ENCODE measurements around the gene STK4.

STK4 gene

DNA sequence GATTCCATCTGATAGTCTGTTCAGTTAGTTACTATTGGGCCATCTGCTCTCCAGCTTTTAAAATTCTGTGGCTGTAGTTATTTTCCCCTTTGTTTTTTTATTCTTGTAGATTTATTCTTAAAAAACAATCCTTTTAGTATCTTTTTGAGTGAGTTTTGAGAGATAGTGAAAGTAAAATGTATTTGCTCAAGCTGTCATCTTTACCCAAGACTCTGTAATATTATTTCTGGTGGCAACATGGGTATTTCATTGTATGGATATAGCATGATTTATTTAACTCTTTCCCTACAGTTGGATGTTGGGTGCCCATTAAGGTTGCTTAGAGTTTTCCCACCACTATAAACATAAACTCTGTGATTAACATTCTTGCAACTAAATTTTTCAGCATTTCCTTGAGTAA is 24.6 kb downstream of the STK4 start:
- no peak overlapping the region for H2AK5ac ChIP-seq (ENCODE audit: low read depth, low read length)
- H4K91ac ChIP-seq (ENCODE audit: low read depth, low read length, poor library complexity), result no peak overlapping the region
- H3K27me3 ChIP-seq (ENCODE audit: control insufficient read depth in 3 of 3, insufficient read depth in 3 of 3, low read depth in 1 of 3, low read length in 3 of 3), result no peaks in the 10 kb centered on the region
- H3K36me3 ChIP-seq (replicated peaks in 1 of 2; ENCODE audit: control insufficient read depth in 2 of 2, insufficient read depth in 2 of 2, low read length in 2 of 2), result peaks cover 0 to 60% of the 10 kb centered on the region in 2 donors
- no peaks in the 10 kb centered on the region for H3K9me3 ChIP-seq (replicated peaks in 1 of 2; ENCODE audit: control insufficient read depth in 2 of 2, insufficient read depth in 1 of 2, low read depth in 1 of 2, low read length in 2 of 2)
- no peak for DNase-seq (ENCODE audit: low spot score)
- no peak overlapping the region for H3K4me2 ChIP-seq (ENCODE audit: insufficient read depth, low read length, poor library complexity, severe bottlenecking)
- no peaks in the 10 kb centered on the region for H3K4me1 ChIP-seq (ENCODE audit: control insufficient read depth in 2 of 2, insufficient read depth in 1 of 2, low read depth in 1 of 2, low read length in 2 of 2)
- H3K23ac ChIP-seq (ENCODE audit: low read depth, low read length, poor library complexity), result no peak overlapping the region
- no peak overlapping the region for H2BK120ac ChIP-seq (ENCODE audit: low read depth, low read length)
- no peak overlapping the region for H3K4me3 ChIP-seq (ENCODE audit: low read length in 2 of 2)
- H4K8ac ChIP-seq (ENCODE audit: low read depth, low read length), result no peak overlapping the region
- no peaks in the 10 kb centered on the region for H3K79me1 ChIP-seq (ENCODE audit: low read depth, low read length)
- H2BK15ac ChIP-seq (ENCODE audit: low read length), result no peak overlapping the region
- no peak overlapping the region for H3K27ac ChIP-seq (replicated peaks; ENCODE audit: low read length)
- H3K18ac ChIP-seq (ENCODE audit: low read length), result no peak overlapping the region
- H2AFZ ChIP-seq (ENCODE audit: low read length), result no peak overlapping the region
- no peak overlapping the region for H2BK12ac ChIP-seq (ENCODE audit: low read length)
- no peak overlapping the region for H3K9ac ChIP-seq (ENCODE audit: low read depth, low read length, poor library complexity)
- H3K4ac ChIP-seq (ENCODE audit: low read length), result no peak overlapping the region
- no peak overlapping the region for H2BK5ac ChIP-seq (ENCODE audit: low read length)
- H3K14ac ChIP-seq (ENCODE audit: low read length), result no peak overlapping the region

DNA sequence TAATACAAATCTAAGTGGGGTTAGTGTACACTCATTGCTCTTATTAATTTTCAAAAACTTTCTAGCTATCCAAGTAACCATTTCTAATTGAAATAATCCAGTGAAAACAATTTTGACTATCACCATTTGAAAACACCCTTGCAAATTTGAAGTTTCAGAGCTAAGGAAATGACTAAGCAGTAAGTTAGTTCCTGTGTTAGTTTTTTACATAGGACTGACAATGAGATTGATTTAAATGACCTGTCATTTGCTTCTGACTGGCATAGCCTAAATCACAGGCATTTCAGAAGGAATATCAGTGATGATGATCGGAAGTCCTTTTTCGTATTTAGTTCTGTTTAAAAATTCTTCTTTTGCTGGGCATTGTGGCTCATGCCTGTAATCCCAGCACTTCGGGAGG is 27.0 kb downstream of the STK4 start:
- no peak overlapping the region for H2AFZ ChIP-seq (ENCODE audit: low read length)
- no peak overlapping the region for H3K4ac ChIP-seq (ENCODE audit: low read length)
- H3K4me3 ChIP-seq (ENCODE audit: low read length in 2 of 2), result no peak overlapping the region
- H3K36me3 ChIP-seq (replicated peaks in 1 of 2; ENCODE audit: control insufficient read depth in 2 of 2, insufficient read depth in 2 of 2, low read length in 2 of 2), result peaks cover 13 to 60% of the 10 kb centered on the region in 2 donors
- no peak overlapping the region for H4K91ac ChIP-seq (ENCODE audit: low read depth, low read length, poor library complexity)
- no peak overlapping the region for H2AK5ac ChIP-seq (ENCODE audit: low read depth, low read length)
- no peak overlapping the region for H4K8ac ChIP-seq (ENCODE audit: low read depth, low read length)
- H2BK120ac ChIP-seq (ENCODE audit: low read depth, low read length), result no peak overlapping the region
- no peak overlapping the region for H2BK15ac ChIP-seq (ENCODE audit: low read length)
- H2BK5ac ChIP-seq (ENCODE audit: low read length), result no peak overlapping the region
- H3K79me1 ChIP-seq (ENCODE audit: low read depth, low read length), result no peaks in the 10 kb centered on the region
- DNase-seq (ENCODE audit: low spot score), result no peak
- no peak overlapping the region for H3K23ac ChIP-seq (ENCODE audit: low read depth, low read length, poor library complexity)
- WGBS, 2 donors (ENCODE audit: extremely low coverage in 2 of 2, insufficient read length in 2 of 2, insufficient replicate concordance in 1 of 2), result no CpG with 5 or more reads among the region's 3 CpGs
- no peak overlapping the region for H2BK12ac ChIP-seq (ENCODE audit: low read length)
- no peak overlapping the region for H3K18ac ChIP-seq (ENCODE audit: low read length)
- no peak overlapping the region for H3K4me2 ChIP-seq (ENCODE audit: insufficient read depth, low read length, poor library complexity, severe bottlenecking)
- no peaks in the 10 kb centered on the region for H3K9me3 ChIP-seq (replicated peaks in 1 of 2; ENCODE audit: control insufficient read depth in 2 of 2, insufficient read depth in 1 of 2, low read depth in 1 of 2, low read length in 2 of 2)
- no peaks in the 10 kb centered on the region for H3K4me1 ChIP-seq (ENCODE audit: control insufficient read depth in 2 of 2, insufficient read depth in 1 of 2, low read depth in 1 of 2, low read length in 2 of 2)
- no peaks in the 10 kb centered on the region for H3K27me3 ChIP-seq (ENCODE audit: control insufficient read depth in 3 of 3, insufficient read depth in 3 of 3, low read depth in 1 of 3, low read length in 3 of 3)
- H3K9ac ChIP-seq (ENCODE audit: low read depth, low read length, poor library complexity), result no peak overlapping the region
- no peak overlapping the region for H3K27ac ChIP-seq (replicated peaks; ENCODE audit: low read length)
- no peak overlapping the region for H3K14ac ChIP-seq (ENCODE audit: low read length)

- Histone ChIP-seq H3K9me3 (replicated peaks in 1 of 2; ENCODE audit: control insufficient read depth in 2 of 2, insufficient read depth in 1 of 2, low read depth in 1 of 2, low read length in 2 of 2) (no peaks in the 10 kb centered on the region), H2AK5ac (ENCODE audit: low read depth, low read length) (no peak overlapping the region), H2BK15ac (ENCODE audit: low read length) (no peak overlapping the region), H2AFZ (ENCODE audit: low read length) (no peak overlapping the region), H4K8ac (ENCODE audit: low read depth, low read length) (no peak overlapping the region), H3K14ac (ENCODE audit: low read length) (no peak overlapping the region), H2BK12ac (ENCODE audit: low read length) (no peak overlapping the region), H2BK5ac (ENCODE audit: low read length) (no peak overlapping the region), H3K23ac (ENCODE audit: low read depth, low read length, poor library complexity) (no peak overlapping the region), H4K91ac (ENCODE audit: low read depth, low read length, poor library complexity) (no peak overlapping the region), H3K4me1 (ENCODE audit: control insufficient read depth in 2 of 2, insufficient read depth in 1 of 2, low read depth in 1 of 2, low read length in 2 of 2) (no peaks in the 10 kb centered on the region), H3K79me1 (ENCODE audit: low read depth, low read length) (no peaks in the 10 kb centered on the region), H3K36me3 (replicated peaks in 1 of 2; ENCODE audit: control insufficient read depth in 2 of 2, insufficient read depth in 2 of 2, low read length in 2 of 2) (peaks cover 27 to 83% of the 10 kb centered on the region in 2 donors), H3K4ac (ENCODE audit: low read length) (no peak overlapping the region), H2BK120ac (ENCODE audit: low read depth, low read length) (no peak overlapping the region), H3K27ac (replicated peaks; ENCODE audit: low read length) (no peak overlapping the region), H3K27me3 (ENCODE audit: control insufficient read depth in 3 of 3, insufficient read depth in 3 of 3, low read depth in 1 of 3, low read length in 3 of 3) (no peaks in the 10 kb centered on the region), H3K18ac (ENCODE audit: low read length) (no peak overlapping the region), H3K4me3 (ENCODE audit: low read length in 2 of 2) (no peak overlapping the region), H3K9ac (ENCODE audit: low read depth, low read length, poor library complexity) (no peak overlapping the region), H3K4me2 (ENCODE audit: insufficient read depth, low read length, poor library complexity, severe bottlenecking) (no peak overlapping the region)
- WGBS, 2 donors (ENCODE audit: extremely low coverage in 2 of 2, insufficient read length in 2 of 2, insufficient replicate concordance in 1 of 2), result no CpG with 5 or more reads among the region's 6 CpGs
- no peak for DNase-seq (ENCODE audit: low spot score)
Observed at GRCh38 chr20:44997171-44997570, 30.9 kb downstream of the STK4 start.

DNA sequence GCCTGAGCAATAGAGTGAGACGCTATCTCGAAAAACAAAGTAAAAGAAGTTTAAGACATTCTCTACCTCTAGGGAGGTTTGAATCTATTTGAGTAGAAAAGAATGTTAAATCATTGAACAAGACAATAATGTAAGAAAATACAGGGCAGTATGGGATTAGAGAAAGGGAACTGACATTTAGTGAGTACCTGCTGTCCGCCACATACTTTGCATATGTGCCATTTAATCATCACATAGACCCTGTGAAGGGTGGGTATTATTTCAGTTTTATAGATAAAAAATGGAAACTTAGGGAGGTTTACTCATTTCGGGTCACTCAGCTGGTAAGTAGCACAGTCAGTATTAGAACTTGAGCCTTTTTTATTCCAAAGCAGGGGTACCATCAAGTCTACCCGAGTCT is 31.4 kb downstream of the STK4 start:
- no peak overlapping the region for H3K14ac ChIP-seq (ENCODE audit: low read length)
- H2AFZ ChIP-seq (ENCODE audit: low read length), result no peak overlapping the region
- H3K4me2 ChIP-seq (ENCODE audit: insufficient read depth, low read length, poor library complexity, severe bottlenecking), result no peak overlapping the region
- H3K9me3 ChIP-seq (replicated peaks in 1 of 2; ENCODE audit: control insufficient read depth in 2 of 2, insufficient read depth in 1 of 2, low read depth in 1 of 2, low read length in 2 of 2), result no peaks in the 10 kb centered on the region
- WGBS, 2 donors (ENCODE audit: extremely low coverage in 2 of 2, insufficient read length in 2 of 2, insufficient replicate concordance in 1 of 2), result no CpG with 5 or more reads among the region's 5 CpGs
- H2BK12ac ChIP-seq (ENCODE audit: low read length), result no peak overlapping the region
- H3K27me3 ChIP-seq (ENCODE audit: control insufficient read depth in 3 of 3, insufficient read depth in 3 of 3, low read depth in 1 of 3, low read length in 3 of 3), result no peaks in the 10 kb centered on the region
- no peak overlapping the region for H4K8ac ChIP-seq (ENCODE audit: low read depth, low read length)
- H3K4me3 ChIP-seq (ENCODE audit: low read length in 2 of 2), result no peak overlapping the region
- H3K4me1 ChIP-seq (ENCODE audit: control insufficient read depth in 2 of 2, insufficient read depth in 1 of 2, low read depth in 1 of 2, low read length in 2 of 2), result no peaks in the 10 kb centered on the region
- DNase-seq (ENCODE audit: low spot score), result no peak
- no peak overlapping the region for H3K9ac ChIP-seq (ENCODE audit: low read depth, low read length, poor library complexity)
- H3K23ac ChIP-seq (ENCODE audit: low read depth, low read length, poor library complexity), result no peak overlapping the region
- no peak overlapping the region for H2BK15ac ChIP-seq (ENCODE audit: low read length)
- no peak overlapping the region for H3K4ac ChIP-seq (ENCODE audit: low read length)
- H3K18ac ChIP-seq (ENCODE audit: low read length), result no peak overlapping the region
- H4K91ac ChIP-seq (ENCODE audit: low read depth, low read length, poor library complexity), result no peak overlapping the region
- H3K27ac ChIP-seq (replicated peaks; ENCODE audit: low read length), result no peak overlapping the region
- H2BK120ac ChIP-seq (ENCODE audit: low read depth, low read length), result no peak overlapping the region
- no peaks in the 10 kb centered on the region for H3K79me1 ChIP-seq (ENCODE audit: low read depth, low read length)
- H3K36me3 ChIP-seq (replicated peaks in 1 of 2; ENCODE audit: control insufficient read depth in 2 of 2, insufficient read depth in 2 of 2, low read length in 2 of 2), result peaks cover 27 to 88% of the 10 kb centered on the region in 2 donors
- H2BK5ac ChIP-seq (ENCODE audit: low read length), result no peak overlapping the region
- H2AK5ac ChIP-seq (ENCODE audit: low read depth, low read length), result no peak overlapping the region

Measured in neuronal stem cell (in vitro differentiated cells).